Measurements from ENCODE around the gene BHLHE41.
A peak's percentile ranks its signal among the peaks of the same experiment; 100 is the strongest.

The BHLHE41 gene

GRCh38 chr12:26113853-26114719 lies 10.8 kb downstream of the BHLHE41 start:
- peak; percentile 89 for DNase-seq

DNA sequence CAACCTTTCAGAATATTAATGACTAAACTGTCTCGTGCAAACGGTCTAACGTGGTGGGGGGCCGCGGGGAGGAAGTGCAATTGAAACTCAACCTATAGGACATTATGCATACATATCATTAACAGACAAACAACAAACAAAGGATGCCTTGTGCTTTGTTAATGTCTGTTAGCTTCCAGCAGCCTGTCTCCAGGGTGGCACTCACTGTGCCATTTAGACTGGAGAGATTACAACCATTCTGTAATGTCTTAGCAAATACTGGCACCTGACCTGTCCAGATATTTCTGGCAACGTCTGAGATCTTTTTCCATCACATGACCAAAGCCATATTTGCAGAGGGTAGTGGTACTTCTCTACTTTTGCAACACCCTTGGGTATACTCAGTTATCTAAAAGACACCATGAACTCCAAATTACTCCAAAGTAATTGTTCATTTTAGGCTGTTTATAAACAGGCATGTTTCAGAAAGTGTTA lies 11.6 kb downstream of the BHLHE41 start:
- DNase-seq: no peak

- DNase-seq: no peak
Observed at GRCh38 chr12:26112703-26113147, 12.1 kb downstream of the BHLHE41 start.

GRCh38 chr12:26112232-26112631 lies 12.6 kb downstream of the BHLHE41 start:
- no peak for DNase-seq

GRCh38 chr12:26109343-26109881 lies 15.4 kb downstream of the BHLHE41 start:
- DNase-seq: no peak

GRCh38 chr12:26108915-26109314 lies 15.9 kb downstream of the BHLHE41 start:
- no peak for DNase-seq

DNA sequence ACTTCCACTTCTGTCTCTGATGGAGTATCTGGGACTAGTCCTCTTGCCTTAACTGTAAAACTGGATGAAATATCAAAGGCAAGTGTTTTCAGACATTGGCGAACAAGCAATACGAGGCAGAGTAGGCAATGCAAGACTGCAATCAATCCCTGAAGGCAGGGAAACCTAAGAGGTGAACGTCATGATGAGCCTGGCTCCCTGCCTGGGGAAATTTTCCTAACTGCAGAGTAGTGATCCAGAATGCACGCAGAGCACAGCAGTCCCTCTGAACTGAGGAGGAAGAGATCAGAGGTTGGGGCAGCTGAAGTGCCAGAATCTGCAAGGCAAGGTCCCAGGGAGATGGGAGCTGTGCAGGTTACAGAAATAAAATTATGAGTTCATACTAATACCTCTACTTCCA lies 18.5 kb downstream of the BHLHE41 start:
- no peak for DNase-seq

DNA sequence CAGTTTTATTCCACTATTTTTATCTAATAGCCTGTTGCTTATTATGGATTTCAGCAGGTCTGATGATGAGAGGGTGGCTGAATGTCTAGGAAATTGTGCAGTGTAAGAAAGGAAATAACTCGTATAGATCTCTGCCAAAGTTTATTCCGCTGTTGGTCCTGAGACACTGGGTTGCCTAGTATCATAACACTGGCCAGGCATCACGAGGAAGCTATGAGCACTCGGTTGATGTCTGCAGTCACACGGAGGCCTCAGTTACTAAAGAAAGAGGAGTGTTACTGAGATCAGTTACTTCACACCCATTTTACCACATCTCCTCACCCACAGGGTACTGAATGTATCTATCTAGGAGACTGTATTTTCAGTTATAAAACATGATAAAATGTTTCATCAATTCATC lies 21.9 kb downstream of the BHLHE41 start:
- DNase-seq: no peak

- DNase-seq: no peak
Observed at GRCh38 chr12:26101763-26102162, 23.1 kb downstream of the BHLHE41 start.

- DNase-seq: no peak
Observed at GRCh38 chr12:26101350-26101734, 23.5 kb downstream of the BHLHE41 start.

DNA sequence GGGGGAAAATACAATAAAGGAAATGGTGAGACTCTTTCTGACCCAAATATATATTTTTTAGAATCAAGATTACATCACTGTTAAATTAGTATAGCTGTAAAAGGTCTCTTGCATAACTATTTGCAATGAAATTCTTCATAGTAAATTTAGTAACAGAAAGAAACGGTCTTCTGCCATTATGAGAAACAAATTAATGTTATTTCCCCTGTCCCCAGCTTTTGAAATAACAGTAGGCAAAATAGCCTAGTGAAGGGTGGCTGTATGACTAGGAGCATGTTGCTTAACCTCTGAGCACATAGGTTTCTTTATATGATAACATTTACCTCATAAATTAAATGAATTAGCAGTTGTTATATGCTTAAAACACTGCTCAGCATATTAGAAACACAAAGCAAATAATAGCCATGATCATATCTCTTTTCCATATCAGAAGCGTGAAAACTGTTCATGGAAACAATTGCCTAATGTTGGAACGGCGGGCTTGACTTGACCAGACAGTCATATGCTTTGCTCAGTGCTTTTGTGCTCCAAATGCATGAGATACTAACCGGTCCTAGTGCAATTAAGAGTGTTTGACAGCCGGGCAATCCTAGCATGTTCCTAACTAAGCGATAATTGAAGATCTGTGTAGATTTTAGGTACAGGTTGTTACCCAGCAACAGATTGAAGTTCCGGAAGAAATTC lies 24.0 kb downstream of the BHLHE41 start:
- DNase-seq: no peak

GRCh38 chr12:26097046-26097878 lies 27.6 kb downstream of the BHLHE41 start:
- DNase-seq: peak; percentile 86

- no peak for DNase-seq
Observed at GRCh38 chr12:26096036-26096435, 28.8 kb downstream of the BHLHE41 start.

DNA sequence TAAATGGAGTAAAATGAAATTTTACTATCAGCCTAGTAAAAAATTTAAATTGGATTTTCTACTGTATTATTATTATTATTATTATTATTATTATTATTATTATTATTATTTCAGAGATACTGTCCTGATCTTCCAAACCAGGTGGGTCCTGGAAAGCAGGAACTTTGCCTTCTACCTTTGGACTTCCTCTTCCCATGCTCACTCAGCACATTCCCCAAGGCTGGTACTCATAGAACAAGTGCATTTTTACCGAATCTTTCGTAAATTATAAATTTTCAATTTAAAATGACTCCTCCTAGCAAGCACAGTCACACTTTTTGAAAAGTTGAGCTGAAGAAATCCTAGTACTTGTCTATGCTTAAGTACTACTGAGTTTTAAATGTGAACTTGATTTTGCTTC lies 29.7 kb downstream of the BHLHE41 start:
- DNase-seq: no peak

- no peak for DNase-seq
Observed at GRCh38 chr12:26092346-26093105, 32.3 kb downstream of the BHLHE41 start.

DNA sequence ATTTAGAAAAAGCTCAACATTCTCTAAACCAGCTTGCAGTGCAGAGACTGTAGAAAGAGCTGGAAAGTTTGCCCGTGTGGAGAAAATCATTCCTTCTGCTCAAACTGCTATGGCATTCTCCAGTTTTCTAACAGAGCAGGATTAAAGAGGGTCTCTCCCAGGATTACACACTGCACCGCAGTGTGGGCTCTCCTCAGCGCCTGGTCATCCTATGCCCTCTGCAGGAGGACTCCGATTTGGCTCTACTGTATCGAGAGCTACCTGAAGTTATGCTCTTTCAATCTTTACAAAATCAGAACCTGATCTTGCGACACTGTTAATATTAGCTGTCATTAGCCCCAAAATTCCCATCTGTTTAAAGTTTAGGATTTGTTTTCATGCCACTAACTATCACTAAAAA lies 33.0 kb downstream of the BHLHE41 start:
- no peak for DNase-seq

- DNase-seq: no peak
Observed at GRCh38 chr12:26090836-26091510, 33.9 kb downstream of the BHLHE41 start.

GRCh38 chr12:26088998-26089397 lies 35.8 kb downstream of the BHLHE41 start:
- DNase-seq: no peak

DNA sequence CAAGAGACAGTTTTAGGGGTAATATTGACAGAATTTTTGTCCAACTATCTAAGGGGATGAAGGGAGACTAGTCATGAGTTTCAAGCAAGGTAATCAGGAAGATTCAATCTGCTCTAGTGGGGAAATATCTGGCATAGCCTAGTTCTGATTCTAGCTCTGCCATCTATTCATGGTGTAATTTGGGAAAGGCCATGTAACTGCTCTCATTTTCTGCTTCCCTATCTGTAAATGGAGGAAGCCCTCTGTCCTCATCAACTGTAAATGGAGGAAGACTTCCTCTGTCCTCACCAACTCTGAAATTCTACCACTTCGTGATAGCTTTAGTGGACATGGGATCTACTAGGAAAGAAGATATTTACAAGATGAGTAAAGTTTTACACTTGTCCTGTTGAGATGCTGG lies 37.9 kb downstream of the BHLHE41 start:
- no peak for DNase-seq

DNA sequence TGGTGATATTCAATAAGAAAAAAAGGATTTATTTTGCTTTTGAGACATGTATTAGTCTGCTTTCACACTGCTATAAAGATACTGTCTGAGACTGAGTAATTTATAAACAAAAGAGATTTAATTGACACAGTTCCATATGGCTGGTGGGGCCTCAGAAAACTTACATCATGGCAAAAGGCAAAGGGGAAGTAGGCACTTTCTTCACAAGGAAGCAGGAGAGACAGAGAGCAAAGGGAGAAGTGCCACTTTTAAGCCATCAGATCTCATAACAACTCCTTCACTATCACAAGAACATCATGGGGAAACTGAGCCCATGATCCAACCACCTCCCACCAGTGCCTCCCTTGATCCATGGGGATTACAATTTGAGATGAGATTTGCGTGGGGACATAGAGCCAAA lies 43.9 kb downstream of the BHLHE41 start:
- no peak for DNase-seq

- DNase-seq: no peak
Observed at GRCh38 chr12:26077915-26078702, 46.7 kb downstream of the BHLHE41 start.

Measured in KG1 (cell line).